K562 (cell line): ENCODE data around the gene RNF17.

ENCODE experiments used
- CTBP1 ChIP-seq: fragments of 450-650 bp; IDR thresholded peaks from 2 replicates; pipeline ENCODE4 v1.6.1; 2016; ENCODE audit warnings: borderline replicate concordance
- CTCF ChIP-seq, 3 experiments: IDR thresholded peaks in 2 of 3; conservative IDR thresholded peaks in 1 of 3; 2 replicates each; pipeline ENCODE4 v1.5.1; 2011 to 2012; ENCODE audit warnings: low read length in 3 of 3, mild to moderate bottlenecking in 3 of 3, control low read depth in 2 of 3, improper control_type of control experiment in 1 of 3, inconsistent platforms in 1 of 3, low read depth in 1 of 3, mixed read lengths in 1 of 3, moderate library complexity in 1 of 3; ENCODE audit not compliant: insufficient read depth in 2 of 3
- CUX1 ChIP-seq: fragments of 200-800 bp; sonication (Bioruptor generic); IDR thresholded peaks from 2 replicates; pipeline ENCODE4 v1.6.1; 2016; ENCODE audit warnings: missing genetic modification characterization, missing compliant biosample characterization
- EZH2 ChIP-seq: IDR thresholded peaks from 2 replicates; pipeline ENCODE4 v1.6.1; 2012; ENCODE audit warnings: low read depth, mild to moderate bottlenecking, inconsistent platforms, low read length, borderline replicate concordance
- HDAC6 ChIP-seq: IDR thresholded peaks from 2 replicates; pipeline ENCODE4 v1.6.1; 2012; ENCODE audit warnings: low read depth, mild to moderate bottlenecking, control low read depth, inconsistent platforms, low read length, moderate library complexity
- PCBP2 ChIP-seq: fragments of 200-400 bp; formaldehyde crosslinking; IDR thresholded peaks from 2 replicates; pipeline ENCODE4 v1.6.1; 2018; ENCODE audit warnings: low read length, low read depth, mild to moderate bottlenecking, moderate library complexity; ENCODE audit not compliant: poor library complexity, severe bottlenecking
- POLR2A ChIP-seq: fragments of 450-650 bp; conservative IDR thresholded peaks from 2 replicates; pipeline ENCODE4 v1.6.1; 2016
- SMARCA5 ChIP-seq: fragments of 450-650 bp; IDR thresholded peaks from 2 replicates; pipeline ENCODE4 v1.6.1; 2016
- TEAD4 ChIP-seq, 2 experiments: sonication (generic) in 1 of 2; formaldehyde crosslinking in 1 of 2; IDR thresholded peaks; 2 replicates each; pipeline versions ENCODE4 v1.6.1 to v1.8.0; 2012 to 2022; ENCODE audit warnings: borderline replicate concordance in 1 of 2, inconsistent platforms in 1 of 2, low read length in 1 of 2, mild to moderate bottlenecking in 1 of 2, missing genetic modification reagents in 1 of 2
- ZBTB1 ChIP-seq: sonication (generic); formaldehyde crosslinking; IDR thresholded peaks from 2 replicates; pipeline ENCODE4 v1.8.1; 2023; ENCODE audit warnings: missing genetic modification reagents, low read depth, mild to moderate bottlenecking, borderline replicate concordance
- ZNF217 ChIP-seq: sonication (generic); formaldehyde crosslinking; IDR thresholded peaks from 2 replicates; pipeline ENCODE4 v1.8.0; 2022; ENCODE audit warnings: mild to moderate bottlenecking, missing genetic modification reagents
- ZNF655 ChIP-seq: fragments of 250-450 bp; sonication (Bioruptor Pico); IDR thresholded peaks from 2 replicates; pipeline ENCODE4 v1.5.0; 2021

GRCh38 chr13:24717217-24717616, 46.8 kb upstream of the RNF17 start:
- TF ChIP-seq PCBP2 (no peak), CTBP1 (no peak), ZNF655 (CRISPR knock-in tag) (no peak), CTCF (IDR thresholded peaks at IDR 0.05 in 2 of 3, conservative IDR thresholded peaks at IDR 0.05 in 1 of 3; ENCODE audit: insufficient read depth in 2 of 3, low read depth in 1 of 3, low read length in 3 of 3) (no peak), POLR2A (no peak), SMARCA5 (no peak), ZNF217 (CRISPR knock-in tag) (no peak), EZH2 (no peak), CUX1 (CRISPR knock-in tag) (no peak), HDAC6 (no peak), ZBTB1 (CRISPR knock-in tag) (no peak), TEAD4 (IDR thresholded peaks at IDR 0.05; ENCODE audit: low read length) (no peak), TEAD4 (CRISPR knock-in tag; IDR thresholded peaks at IDR 0.05; ENCODE audit: borderline replicate concordance) (no peak)
